Head of caudate nucleus (tissue), 42 donors: ENCODE results near the gene MMP24.
A peak's percentile ranks its signal among the peaks of the same experiment; 100 is the strongest.

Experiments
- DNase-seq, 42 donors: peaks; one replicate each; pipeline versions ENCODE4 v3.0.0 to v3.0.0-alpha.2; 2020 to 2021; ENCODE audit warnings: mixed read lengths in 7 of 42
- intact Hi-C: fragments of 100-400 bp; cut with DNase I; formaldehyde crosslinking; loops from one replicate; pipeline ENCODE4 v1.15.0; 2022

The MMP24 gene

GRCh38 chr20:35271904-35272303, 45.4 kb downstream of the MMP24 start:
- DNase-seq, result peak in 1 of 42 donors; percentile 5
- intact Hi-C loops, result no loop called here

GRCh38 chr20:35273449-35274171, 47.1 kb downstream of the MMP24 start:
- DNase-seq, result peak; percentile 22 to 83 (median 56)
- intact Hi-C loops, result no loop called here

- no peak for DNase-seq
- intact Hi-C loops, result no loop called here
Observed at GRCh38 chr20:35274172-35275092, 47.9 kb downstream of the MMP24 start.

GRCh38 chr20:35275741-35276251, 49.3 kb downstream of the MMP24 start:
- intact Hi-C loops, result no loop called here
- no peak for DNase-seq

GRCh38 chr20:35276408-35276807, 49.9 kb downstream of the MMP24 start:
- intact Hi-C loops, result no loop called here
- peak in 1 of 42 donors; percentile 12 for DNase-seq

GRCh38 chr20:35277127-35277526, 50.6 kb downstream of the MMP24 start:
- DNase-seq, result peak in 1 of 42 donors; percentile 18
- intact Hi-C loops, result no loop called here

GRCh38 chr20:35277531-35278395, 51.3 kb downstream of the MMP24 start, which contains the start of gene MMP24OS:
Gene MMP24OS, minus strand, starts transcription at chr20:35278122. Its CDS starts 193 bp downstream, at chr20:35277929.
- intact Hi-C loops, result no loop called here
- DNase-seq, result peak; percentile 62 to 97 (median 92)

GRCh38 chr20:35279040-35279439, 52.5 kb downstream of the MMP24 start:
- no peak for DNase-seq
- intact Hi-C loops, result no loop called here

- no peak for DNase-seq
Observed at GRCh38 chr20:35279533-35280174, 53.2 kb downstream of the MMP24 start.

GRCh38 chr20:35280523-35280922, 54.0 kb downstream of the MMP24 start:
- no peak for DNase-seq
- intact Hi-C loops, result no loop called here

More at GRCh38 chr20:35279533-35280174, 53.2 kb downstream of the MMP24 start:
- intact Hi-C loops, result no loop called here

GRCh38 chr20:35281506-35282101, 55.1 kb downstream of the MMP24 start:
- no peak for DNase-seq
- intact Hi-C loops, result no loop called here

GRCh38 chr20:35283441-35284266, 57.2 kb downstream of the MMP24 start:
- peak in 2 of 42 donors; percentile 16 to 23 for DNase-seq
- intact Hi-C loops, result no loop called here

- intact Hi-C loops, result no loop called here
- DNase-seq, result peak; percentile 46 to 93 (median 79)
Observed at GRCh38 chr20:35284267-35284991, 57.9 kb downstream of the MMP24 start, which contains the start of gene EIF6. Gene EIF6, minus strand, starts transcription at chr20:35284772. Its CDS starts 285 bp downstream, at chr20:35284487.

GRCh38 chr20:35284992-35285805, 58.7 kb downstream of the MMP24 start:
- intact Hi-C loops, result no loop called here
- DNase-seq, result no peak

- no peak for DNase-seq
- intact Hi-C loops, result no loop called here
Observed at GRCh38 chr20:35285806-35286076, 59.3 kb downstream of the MMP24 start.
